ENCODE results near the gene THSD7A. TPM values are rescaled to one million over a fixed set of nuclear protein-coding genes. Genes with fewer than 3 reads are reported as not detected.

Gene THSD7A
- total and polyA plus RNA-seq, 4 donors, result 0.15 to 2.7 (median 1.9) TPM

DNA sequence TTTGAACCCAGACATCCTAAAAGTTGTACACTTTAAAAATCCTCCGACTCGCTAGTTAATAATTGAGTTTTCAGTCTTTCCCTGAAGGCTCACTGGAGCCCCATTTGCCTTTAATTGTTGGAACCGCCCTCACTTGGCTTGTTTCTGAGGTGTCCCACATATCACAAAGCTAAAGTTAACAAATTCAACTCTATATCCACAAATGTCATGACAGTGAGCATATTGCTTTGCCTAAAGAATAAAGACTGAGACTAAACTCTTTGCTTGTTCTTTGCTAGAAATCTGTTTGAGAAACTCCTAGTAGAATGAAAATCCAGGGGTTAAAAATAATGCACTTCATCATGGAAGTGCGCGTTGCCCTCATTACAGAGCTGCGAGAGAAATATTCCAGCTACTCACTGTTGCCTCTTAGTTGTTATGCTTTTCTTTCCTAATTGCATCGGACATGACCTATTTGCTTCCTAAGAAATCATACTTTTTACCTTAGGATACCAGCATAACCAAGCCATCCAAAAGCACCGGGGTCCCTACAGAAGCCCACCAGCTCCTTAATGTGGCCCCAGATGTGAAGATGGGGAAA is 752 bp downstream of the THSD7A start:
- H3K27ac ChIP-seq (ENCODE audit: low read depth in 1 of 2, low read length in 2 of 2), result peak overlapping the region; percentile 16 to 48
- TF ChIP-seq RXRA (IDR thresholded peaks at IDR 0.05), result peak in 1 of 2 donors; percentile 2
- TF ChIP-seq RAD21 (IDR thresholded peaks at IDR 0.05), result peak in 1 of 2 donors; percentile 32
- TF ChIP-seq, protein P1, sequence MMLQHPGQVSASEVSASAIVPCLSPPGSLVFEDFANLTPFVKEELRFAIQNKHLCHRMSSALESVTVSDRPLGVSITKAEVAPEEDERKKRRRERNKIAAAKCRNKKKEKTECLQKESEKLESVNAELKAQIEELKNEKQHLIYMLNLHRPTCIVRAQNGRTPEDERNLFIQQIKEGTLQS (IDR thresholded peaks at IDR 0.05), result no peak
- TF ChIP-seq, protein P2, sequence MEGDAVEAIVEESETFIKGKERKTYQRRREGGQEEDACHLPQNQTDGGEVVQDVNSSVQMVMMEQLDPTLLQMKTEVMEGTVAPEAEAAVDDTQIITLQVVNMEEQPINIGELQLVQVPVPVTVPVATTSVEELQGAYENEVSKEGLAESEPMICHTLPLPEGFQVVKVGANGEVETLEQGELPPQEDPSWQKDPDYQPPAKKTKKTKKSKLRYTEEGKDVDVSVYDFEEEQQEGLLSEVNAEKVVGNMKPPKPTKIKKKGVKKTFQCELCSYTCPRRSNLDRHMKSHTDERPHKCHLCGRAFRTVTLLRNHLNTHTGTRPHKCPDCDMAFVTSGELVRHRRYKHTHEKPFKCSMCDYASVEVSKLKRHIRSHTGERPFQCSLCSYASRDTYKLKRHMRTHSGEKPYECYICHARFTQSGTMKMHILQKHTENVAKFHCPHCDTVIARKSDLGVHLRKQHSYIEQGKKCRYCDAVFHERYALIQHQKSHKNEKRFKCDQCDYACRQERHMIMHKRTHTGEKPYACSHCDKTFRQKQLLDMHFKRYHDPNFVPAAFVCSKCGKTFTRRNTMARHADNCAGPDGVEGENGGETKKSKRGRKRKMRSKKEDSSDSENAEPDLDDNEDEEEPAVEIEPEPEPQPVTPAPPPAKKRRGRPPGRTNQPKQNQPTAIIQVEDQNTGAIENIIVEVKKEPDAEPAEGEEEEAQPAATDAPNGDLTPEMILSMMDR (IDR thresholded peaks at IDR 0.05; ENCODE audit: low read depth, low read length, missing input control), result no peak
- TF ChIP-seq HNF4A (conservative IDR thresholded peaks at IDR 0.05), result no peak
- TF ChIP-seq FOXA2 (IDR thresholded peaks at IDR 0.05), result no peak
- no peak for TF ChIP-seq TAF1 (conservative IDR thresholded peaks at IDR 0.05)
- no peak for TF ChIP-seq HNF4G (IDR thresholded peaks at IDR 0.05)
- no peak for TF ChIP-seq MAX (IDR thresholded peaks at IDR 0.05)
- TF ChIP-seq EGR1 (IDR thresholded peaks at IDR 0.05; ENCODE audit: low read depth in 2 of 2), result no peak
- peak; percentile 61 for TF ChIP-seq YY1 (IDR thresholded peaks at IDR 0.05)
- no peak for TF ChIP-seq JUND (IDR thresholded peaks at IDR 0.05)
- TF ChIP-seq SP1 (IDR thresholded peaks at IDR 0.05), result no peak
- TF ChIP-seq FOXA1 (IDR thresholded peaks at IDR 0.05), result no peak
- no peak for TF ChIP-seq NR2F2 (IDR thresholded peaks at IDR 0.05)
- TF ChIP-seq REST (IDR thresholded peaks at IDR 0.05), result peak; percentile 11
- no peak for TF ChIP-seq GABPA (IDR thresholded peaks at IDR 0.05 in 1 of 2, conservative IDR thresholded peaks at IDR 0.05 in 1 of 2)
- TF ChIP-seq ZBTB33 (IDR thresholded peaks at IDR 0.05), result no peak
- no peaks in the 10 kb centered on the region for H3K27me3 ChIP-seq (ENCODE audit: control insufficient read depth in 4 of 4, insufficient read depth in 4 of 4, low read length in 3 of 4)
- H3K4me3 ChIP-seq (ENCODE audit: low read depth in 1 of 3, low read length in 3 of 3), result peak overlapping the region; percentile 22 to 80 (median 78)
- H3K4me1 ChIP-seq (ENCODE audit: control insufficient read depth in 4 of 4, insufficient read depth in 4 of 4, low read length in 3 of 4), result peaks cover 0 to 4% (median 3%) of the 10 kb centered on the region in 4 donors
- WGBS, result under 1% methylated on average over 8 of the region's 8 CpGs
- peak overlapping the region; percentile 24 to 74 for H3K9ac ChIP-seq (ENCODE audit: low read depth in 1 of 2, low read length in 2 of 2)
- no peaks in the 10 kb centered on the region for H3K36me3 ChIP-seq (ENCODE audit: control insufficient read depth in 4 of 4, insufficient read depth in 3 of 4, low read depth in 1 of 4, low read length in 3 of 4)
- no peaks in the 10 kb centered on the region for H3K9me3 ChIP-seq (ENCODE audit: control insufficient read depth in 4 of 4, low read length in 3 of 4)
- DNase-seq (ENCODE audit: low spot score), result no peak

Measured in liver (tissue), 9 donors.